SH-SY5Y (cell line): ENCODE measurements around the gene YY1.

ENCODE experiments used
- GATA2 ChIP-seq: IDR thresholded peaks from 2 replicates; pipeline ENCODE4 v1.6.1; 2011; ENCODE audit warnings: mild to moderate bottlenecking, low read depth, low read length
- GATA3 ChIP-seq: IDR thresholded peaks from 2 replicates; pipeline ENCODE4 v1.6.1; 2011; ENCODE audit warnings: low read depth, mild to moderate bottlenecking, low read length, moderate library complexity

DNA sequence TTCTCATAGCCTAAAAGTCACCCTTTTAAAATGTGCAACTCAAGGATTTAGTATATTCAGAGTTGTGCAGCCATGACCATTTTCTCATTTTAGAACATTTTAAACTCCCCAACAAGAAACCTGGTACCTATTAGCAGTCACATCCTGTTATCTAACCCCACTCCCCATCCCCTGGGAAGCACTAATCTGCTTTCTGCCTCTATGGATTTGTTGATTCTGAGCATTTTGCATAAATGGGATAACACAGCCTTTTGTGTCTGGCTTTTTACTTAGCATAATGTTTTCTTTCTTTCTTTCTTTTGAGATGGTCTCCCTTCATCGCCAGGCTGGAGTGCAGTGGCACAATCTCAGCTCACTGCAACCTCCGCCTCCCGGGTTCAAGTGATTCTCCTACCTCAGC is 38.6 kb upstream of the YY1 start:
- TF ChIP-seq GATA2 (no peak), GATA3 (no peak)
